Activated B cell treated with CpG ODN at 0.5 μM for 24 hours (primary cell): ENCODE measurements around the gene HGS. TPM values are rescaled to one million over a fixed set of nuclear protein-coding genes. Genes with fewer than 3 reads are reported as not detected.

Experiments used
- ATAC-seq: fragments of 200-7000 bp; cut with Tn5 transposase; one replicate; pipeline ENCODE4 v1.10.0; 2021; ENCODE audit warnings: low read depth, mild to moderate bottlenecking, moderate library complexity
- CTCF ChIA-PET: fragments of 350-600 bp; sonication (Branson Sonifier 250); formaldehyde crosslinking; loops from one replicate; lab custom pipeline; 2021; ENCODE audit warnings: antibody characterized with exemption; lab: Charles Lee
- POLR2A ChIA-PET: fragments of 350-600 bp; sonication (Branson Sonifier 250); formaldehyde crosslinking; loops from one replicate; lab custom pipeline; 2021; ENCODE audit warnings: antibody characterized with exemption; lab: Charles Lee
- DNase-seq: peaks from one replicate; pipeline ENCODE4 v3.0.0; 2022
- H3K27ac Mint-ChIP-seq: one replicate; pipeline ENCODE4 v1.8.0; 2020; ENCODE audit warnings: mixed read lengths
- H3K27me3 Mint-ChIP-seq: one replicate; pipeline ENCODE4 v1.8.0; 2021; ENCODE audit warnings: mixed read lengths
- H3K36me3 Mint-ChIP-seq: one replicate; pipeline ENCODE4 v1.8.0; 2021; ENCODE audit warnings: low read depth, mixed read lengths
- H3K4me1 Mint-ChIP-seq: one replicate; pipeline ENCODE4 v1.8.0; 2021; ENCODE audit warnings: mixed read lengths
- H3K4me3 Mint-ChIP-seq: one replicate; pipeline ENCODE4 v1.8.0; 2020; ENCODE audit warnings: mild to moderate bottlenecking, mixed read lengths
- H3K9me3 Mint-ChIP-seq: one replicate; pipeline ENCODE4 v1.8.0; 2020; ENCODE audit warnings: mixed read lengths
- intact Hi-C: fragments of 100-400 bp; cut with micrococcal nuclease; formaldehyde crosslinking; loops from one replicate; pipeline ENCODE4 v1.15.1; 2024
- total RNA-seq: library from RNA; stranded (reverse); gene quantifications from 2 replicates; pipeline ENCODE4 v1.2.3, GENCODE V29; 2022
- TF ChIP-seq, protein P1 (sequence below): fragments of 200-600 bp; IDR thresholded peaks from one replicate; pipeline ENCODE4 v1.8.0; 2022; ENCODE audit warnings: antibody characterized with exemption, mild to moderate bottlenecking

The HGS gene
- total RNA-seq, 1 donor from 2014 or later = 151 TPM

DNA sequence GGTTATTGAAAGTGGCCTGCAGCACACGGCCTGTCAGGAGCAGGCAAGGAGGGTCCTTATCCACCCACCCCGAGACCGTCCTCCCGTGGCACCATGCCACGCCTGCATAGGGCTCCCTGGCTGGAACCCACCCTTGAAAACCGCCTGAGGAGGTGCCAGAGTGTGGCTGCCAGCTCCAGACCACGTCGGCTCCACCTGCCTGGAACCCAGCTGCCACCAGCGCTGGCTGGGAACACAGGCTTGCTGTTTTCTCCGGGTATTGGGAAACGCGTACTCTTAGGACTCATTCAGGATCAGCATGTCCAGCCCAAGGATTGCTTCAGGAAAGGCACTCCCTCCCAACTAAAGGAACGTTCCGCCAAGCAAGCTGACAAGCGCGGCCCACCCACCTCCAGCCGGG, 6.9 kb upstream of the HGS start:
- Mint-ChIP-seq H3K4me1 (peaks cover 8% of the 10 kb centered on the region), H3K9me3 (no peaks in the 10 kb centered on the region), H3K27ac (no peak overlapping the region), H3K4me3 (no peak overlapping the region), H3K27me3 (no peaks in the 10 kb centered on the region), H3K36me3 (peaks cover 35% of the 10 kb centered on the region)
- intact Hi-C loops = no loop called here
- TF ChIP-seq, protein P1, sequence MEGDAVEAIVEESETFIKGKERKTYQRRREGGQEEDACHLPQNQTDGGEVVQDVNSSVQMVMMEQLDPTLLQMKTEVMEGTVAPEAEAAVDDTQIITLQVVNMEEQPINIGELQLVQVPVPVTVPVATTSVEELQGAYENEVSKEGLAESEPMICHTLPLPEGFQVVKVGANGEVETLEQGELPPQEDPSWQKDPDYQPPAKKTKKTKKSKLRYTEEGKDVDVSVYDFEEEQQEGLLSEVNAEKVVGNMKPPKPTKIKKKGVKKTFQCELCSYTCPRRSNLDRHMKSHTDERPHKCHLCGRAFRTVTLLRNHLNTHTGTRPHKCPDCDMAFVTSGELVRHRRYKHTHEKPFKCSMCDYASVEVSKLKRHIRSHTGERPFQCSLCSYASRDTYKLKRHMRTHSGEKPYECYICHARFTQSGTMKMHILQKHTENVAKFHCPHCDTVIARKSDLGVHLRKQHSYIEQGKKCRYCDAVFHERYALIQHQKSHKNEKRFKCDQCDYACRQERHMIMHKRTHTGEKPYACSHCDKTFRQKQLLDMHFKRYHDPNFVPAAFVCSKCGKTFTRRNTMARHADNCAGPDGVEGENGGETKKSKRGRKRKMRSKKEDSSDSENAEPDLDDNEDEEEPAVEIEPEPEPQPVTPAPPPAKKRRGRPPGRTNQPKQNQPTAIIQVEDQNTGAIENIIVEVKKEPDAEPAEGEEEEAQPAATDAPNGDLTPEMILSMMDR = no peak
- DNase-seq = no peak
- ATAC-seq = no peak
- ChIA-PET CTCF (no interaction called here), POLR2A (interaction anchor here (0.7 kb wide), 1 partner anchor 1100 kb away, joined by 4 read pairs; no protein-coding TSS in a partner anchor)

DNA sequence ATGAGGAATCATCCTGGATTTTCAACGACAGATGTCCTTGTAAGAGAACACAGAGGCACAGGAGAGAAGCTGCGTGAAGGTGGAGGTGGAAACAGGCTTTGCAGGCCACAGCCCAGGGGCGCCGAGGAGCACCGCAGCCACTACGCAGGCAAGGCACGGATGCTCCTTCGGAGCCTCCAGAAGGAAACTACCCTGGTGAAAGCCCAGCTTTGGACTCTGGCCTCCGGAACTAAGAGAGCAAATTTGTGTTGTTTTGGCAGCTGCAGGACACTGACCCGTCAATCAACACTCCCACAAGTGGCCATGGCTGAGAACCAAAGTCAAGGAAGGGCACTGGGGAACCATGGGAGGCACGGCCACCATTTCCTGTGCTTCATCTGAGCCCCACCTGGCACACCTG, 3.7 kb upstream of the HGS start:
- no peak overlapping the region for H3K27ac Mint-ChIP-seq

DNA sequence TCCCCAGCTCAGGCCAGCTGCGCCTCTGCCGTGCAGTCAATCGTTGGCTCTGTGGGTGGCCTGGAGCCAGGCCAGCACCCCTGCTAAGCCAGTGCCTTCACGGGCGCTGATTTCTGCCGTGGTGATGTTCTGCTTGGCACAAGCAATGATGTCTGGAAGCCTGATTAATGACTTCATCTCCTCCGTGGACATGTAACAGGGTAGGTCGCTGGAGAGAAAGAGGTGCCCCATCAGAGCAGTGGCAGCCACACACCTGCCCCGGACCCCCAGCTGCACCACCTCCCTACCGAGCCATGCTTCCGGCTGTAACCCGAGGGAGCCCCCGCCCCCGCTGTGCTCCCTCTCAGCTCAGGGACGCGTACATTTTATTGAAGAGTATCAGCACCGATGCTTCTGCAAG, 2.1 kb upstream of the HGS start:
- H3K27ac Mint-ChIP-seq = no peak overlapping the region
- H3K36me3 Mint-ChIP-seq = peaks cover 28% of the 10 kb centered on the region
- H3K4me1 Mint-ChIP-seq = peaks cover 32% of the 10 kb centered on the region
- intact Hi-C loops = loop anchor here (5.0 kb wide), 1 partner anchor 776 kb away; the partner anchor contains the start of gene NARF
- H3K27me3 Mint-ChIP-seq = no peaks in the 10 kb centered on the region
- H3K9me3 Mint-ChIP-seq = no peaks in the 10 kb centered on the region
- TF ChIP-seq, protein P1 = no peak
- ChIA-PET POLR2A (interaction anchor here (3.1 kb wide), 1 partner anchor 16 kb away, joined by 26 read pairs; the partner anchor contains the start of genes CCDC137 and OXLD1), CTCF (no interaction called here)
- DNase-seq (no peak), ATAC-seq (no peak)
- peak overlapping the region; percentile 11 for H3K4me3 Mint-ChIP-seq

More for the DNA sequence above, 3.7 kb upstream of the HGS start:
- Mint-ChIP-seq H3K4me1 (peaks cover 28% of the 10 kb centered on the region), H3K27me3 (no peaks in the 10 kb centered on the region), H3K36me3 (peaks cover 16% of the 10 kb centered on the region), H3K9me3 (no peaks in the 10 kb centered on the region), H3K4me3 (no peak overlapping the region)
- ChIA-PET CTCF (no interaction called here), POLR2A (interaction anchor here (0.7 kb wide), 2 partner anchors 120 to 424 kb away, joined by 6 to 7 read pairs; no protein-coding TSS in a partner anchor)
- DNase-seq = no peak
- intact Hi-C loops = loop anchor here (5.0 kb wide), 1 partner anchor 777 kb away; the partner anchor contains the start of gene NARF
- TF ChIP-seq, protein P1 = no peak
- no peak for ATAC-seq

DNA sequence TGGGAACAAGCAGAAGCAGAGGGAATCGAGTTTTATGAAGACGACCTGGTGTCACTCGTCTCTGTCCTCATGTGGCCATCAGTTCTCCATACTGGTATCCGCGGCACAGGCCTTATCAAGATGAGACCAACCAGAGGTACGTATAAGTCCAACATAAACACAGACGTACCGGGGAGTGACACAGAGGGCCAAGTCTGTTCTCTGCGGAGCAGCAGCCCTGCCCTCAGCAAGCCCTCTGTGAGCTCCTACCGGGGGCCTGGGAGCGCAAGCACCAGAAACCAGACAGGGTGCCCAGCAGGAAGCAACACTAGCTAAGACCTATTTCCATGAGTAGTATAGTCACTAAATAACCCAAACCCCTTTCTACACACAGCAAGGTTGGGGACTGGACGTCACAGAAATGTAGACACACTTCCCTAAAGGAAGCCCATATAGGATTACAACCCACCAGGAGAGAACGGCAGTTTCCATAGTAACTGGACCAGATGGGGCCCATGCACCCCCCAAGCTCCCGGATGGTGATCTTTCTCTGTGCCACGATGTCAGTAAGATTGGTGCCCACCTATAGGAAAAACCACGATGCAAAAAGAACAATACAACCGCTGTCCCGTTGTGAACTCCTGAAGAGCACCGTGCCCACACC, 1.1 kb upstream of the HGS start:
- POLR2A ChIA-PET = interaction anchor here (1.0 to 3.1 kb wide), 6 partner anchors 8 to 1228 kb away, joined by 3 to 39 read pairs (median 9); partner anchors contain the start of genes CCDC137, MRPL12, OXLD1 and P4HB
- H3K27me3 Mint-ChIP-seq = no peaks in the 10 kb centered on the region
- TF ChIP-seq, protein P1 = no peak
- H3K4me1 Mint-ChIP-seq = peaks cover 34% of the 10 kb centered on the region
- H3K4me3 Mint-ChIP-seq = peak overlapping the region; percentile 95
- peaks cover 37% of the 10 kb centered on the region for H3K36me3 Mint-ChIP-seq
- no peak for DNase-seq
- CTCF ChIA-PET = interaction anchor here (0.9 to 1.8 kb wide), 3 partner anchors 10 to 20 kb away, joined by 3 to 5 read pairs (median 3); partner anchors contain the start of gene MRPL12
- ATAC-seq = no peak
- peak overlapping the region; percentile 53 for H3K27ac Mint-ChIP-seq
- intact Hi-C loops = loop anchor here (1.0 to 5.0 kb wide), 5 partner anchors 16 to 775 kb away; partner anchors contain the start of genes CCDC137, MRPL12, NARF and NPLOC4
- no peaks in the 10 kb centered on the region for H3K9me3 Mint-ChIP-seq

DNA sequence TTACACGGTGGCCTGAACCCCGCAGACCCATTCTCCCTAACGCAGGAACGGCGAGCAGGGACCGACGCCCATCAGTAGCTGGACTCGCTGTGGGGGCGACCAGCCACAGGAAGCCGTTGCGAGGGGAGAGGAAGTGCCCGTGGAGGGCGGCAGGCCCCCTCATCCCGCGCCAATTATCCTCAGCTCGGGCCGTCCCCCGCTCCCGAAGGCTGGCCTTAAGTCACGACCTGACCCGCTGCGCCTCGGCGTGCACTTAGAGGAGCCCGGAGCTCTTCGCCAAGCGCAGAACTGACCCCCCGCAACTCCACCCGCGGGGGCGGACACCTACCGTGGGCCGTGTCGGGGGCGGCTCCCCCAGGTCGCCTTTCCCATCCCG, 615 bp upstream of the HGS start:
- Mint-ChIP-seq H3K36me3 (peaks cover 40% of the 10 kb centered on the region), H3K4me3 (peak overlapping the region; percentile 95), H3K27me3 (no peaks in the 10 kb centered on the region), H3K9me3 (no peaks in the 10 kb centered on the region), H3K27ac (peak overlapping the region; percentile 53), H3K4me1 (peaks cover 34% of the 10 kb centered on the region)
- ATAC-seq (peak; percentile 13), DNase-seq (no peak)
- ChIA-PET POLR2A (interaction anchor here (0.6 to 3.1 kb wide), 19 partner anchors 8 to 1228 kb away, joined by 3 to 39 read pairs (median 4); partner anchors contain the start of genes ARHGDIA, CCDC137, CEP131 and DUS1L), CTCF (interaction anchor here (0.9 to 1.8 kb wide), 3 partner anchors 11 to 20 kb away, joined by 3 to 5 read pairs (median 3); partner anchors contain the start of gene MRPL12)
- intact Hi-C loops = loop anchor here (1.0 to 5.0 kb wide), 5 partner anchors 17 to 774 kb away; partner anchors contain the start of genes CCDC137, MRPL12, NARF and NPLOC4
- TF ChIP-seq, protein P1 = no peak
